ENCODE results near the gene IGFBP1.

DNA sequence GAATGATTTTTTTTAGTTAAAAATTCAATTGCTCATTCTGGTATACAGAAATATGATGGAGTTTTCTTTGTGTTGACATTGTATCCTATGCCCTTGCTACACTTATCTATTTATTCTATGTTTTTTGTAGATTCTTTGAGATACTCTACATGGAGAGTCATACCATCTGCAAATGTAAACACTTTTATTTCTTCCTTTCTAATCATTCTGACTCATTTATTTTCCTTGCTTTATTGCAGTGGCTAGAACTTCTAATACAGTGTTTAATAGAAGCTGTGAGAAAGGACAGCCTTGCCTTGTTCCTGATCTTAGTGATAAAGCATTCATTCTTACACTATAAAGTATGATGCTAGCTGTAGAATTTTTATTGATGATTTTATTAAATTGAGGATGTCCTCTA, 42.7 kb downstream of the IGFBP1 start:
- TF ChIP-seq, protein P1, sequence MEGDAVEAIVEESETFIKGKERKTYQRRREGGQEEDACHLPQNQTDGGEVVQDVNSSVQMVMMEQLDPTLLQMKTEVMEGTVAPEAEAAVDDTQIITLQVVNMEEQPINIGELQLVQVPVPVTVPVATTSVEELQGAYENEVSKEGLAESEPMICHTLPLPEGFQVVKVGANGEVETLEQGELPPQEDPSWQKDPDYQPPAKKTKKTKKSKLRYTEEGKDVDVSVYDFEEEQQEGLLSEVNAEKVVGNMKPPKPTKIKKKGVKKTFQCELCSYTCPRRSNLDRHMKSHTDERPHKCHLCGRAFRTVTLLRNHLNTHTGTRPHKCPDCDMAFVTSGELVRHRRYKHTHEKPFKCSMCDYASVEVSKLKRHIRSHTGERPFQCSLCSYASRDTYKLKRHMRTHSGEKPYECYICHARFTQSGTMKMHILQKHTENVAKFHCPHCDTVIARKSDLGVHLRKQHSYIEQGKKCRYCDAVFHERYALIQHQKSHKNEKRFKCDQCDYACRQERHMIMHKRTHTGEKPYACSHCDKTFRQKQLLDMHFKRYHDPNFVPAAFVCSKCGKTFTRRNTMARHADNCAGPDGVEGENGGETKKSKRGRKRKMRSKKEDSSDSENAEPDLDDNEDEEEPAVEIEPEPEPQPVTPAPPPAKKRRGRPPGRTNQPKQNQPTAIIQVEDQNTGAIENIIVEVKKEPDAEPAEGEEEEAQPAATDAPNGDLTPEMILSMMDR (IDR thresholded peaks at IDR 0.05; ENCODE audit: poor library complexity, severe bottlenecking): no peak
- TF ChIP-seq, protein P2, sequence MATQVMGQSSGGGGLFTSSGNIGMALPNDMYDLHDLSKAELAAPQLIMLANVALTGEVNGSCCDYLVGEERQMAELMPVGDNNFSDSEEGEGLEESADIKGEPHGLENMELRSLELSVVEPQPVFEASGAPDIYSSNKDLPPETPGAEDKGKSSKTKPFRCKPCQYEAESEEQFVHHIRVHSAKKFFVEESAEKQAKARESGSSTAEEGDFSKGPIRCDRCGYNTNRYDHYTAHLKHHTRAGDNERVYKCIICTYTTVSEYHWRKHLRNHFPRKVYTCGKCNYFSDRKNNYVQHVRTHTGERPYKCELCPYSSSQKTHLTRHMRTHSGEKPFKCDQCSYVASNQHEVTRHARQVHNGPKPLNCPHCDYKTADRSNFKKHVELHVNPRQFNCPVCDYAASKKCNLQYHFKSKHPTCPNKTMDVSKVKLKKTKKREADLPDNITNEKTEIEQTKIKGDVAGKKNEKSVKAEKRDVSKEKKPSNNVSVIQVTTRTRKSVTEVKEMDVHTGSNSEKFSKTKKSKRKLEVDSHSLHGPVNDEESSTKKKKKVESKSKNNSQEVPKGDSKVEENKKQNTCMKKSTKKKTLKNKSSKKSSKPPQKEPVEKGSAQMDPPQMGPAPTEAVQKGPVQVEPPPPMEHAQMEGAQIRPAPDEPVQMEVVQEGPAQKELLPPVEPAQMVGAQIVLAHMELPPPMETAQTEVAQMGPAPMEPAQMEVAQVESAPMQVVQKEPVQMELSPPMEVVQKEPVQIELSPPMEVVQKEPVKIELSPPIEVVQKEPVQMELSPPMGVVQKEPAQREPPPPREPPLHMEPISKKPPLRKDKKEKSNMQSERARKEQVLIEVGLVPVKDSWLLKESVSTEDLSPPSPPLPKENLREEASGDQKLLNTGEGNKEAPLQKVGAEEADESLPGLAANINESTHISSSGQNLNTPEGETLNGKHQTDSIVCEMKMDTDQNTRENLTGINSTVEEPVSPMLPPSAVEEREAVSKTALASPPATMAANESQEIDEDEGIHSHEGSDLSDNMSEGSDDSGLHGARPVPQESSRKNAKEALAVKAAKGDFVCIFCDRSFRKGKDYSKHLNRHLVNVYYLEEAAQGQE (IDR thresholded peaks at IDR 0.05; ENCODE audit: borderline replicate concordance): no peak
- TF ChIP-seq POLR2AphosphoS5 (IDR thresholded peaks at IDR 0.05) (no peak), SMC3 (conservative IDR thresholded peaks at IDR 0.05; ENCODE audit: poor library complexity) (no peak), EZH2 (IDR thresholded peaks at IDR 0.05; ENCODE audit: borderline replicate concordance, insufficient read depth, low read length, poor library complexity, severe bottlenecking) (no peak), RAD21 (conservative IDR thresholded peaks at IDR 0.05) (no peak), EP300 (conservative IDR thresholded peaks at IDR 0.05; ENCODE audit: poor library complexity, severe bottlenecking) (no peak), TAF1 (IDR thresholded peaks at IDR 0.05; ENCODE audit: low read depth) (no peak)

Data from neural cell (in vitro differentiated cells).